GM19463 (cell line): Measurements from ENCODE around the gene IKBKE.
"Not testable (repeated sequence)": the region's sequence is repeated elsewhere in the genome, so short reads cannot be mapped to it uniquely, and the experiment has no call there.

ENCODE experiments used
- ATAC-seq: cut with Tn5 transposase; IDR thresholded peaks from one replicate; pipeline ENCODE4 v1.9.1; 2021; ENCODE audit warnings: mild to moderate bottlenecking, moderate library complexity; ENCODE audit not compliant: unreplicated experiment

Gene IKBKE

GRCh38 chr1:206472454-206472853 lies 2.2 kb downstream of the IKBKE start:
- ATAC-seq: no peak

GRCh38 chr1:206472886-206473285 lies 2.6 kb downstream of the IKBKE start:
- ATAC-seq: no peak

- ATAC-seq: no peak
Observed at GRCh38 chr1:206476058-206476457, 5.8 kb downstream of the IKBKE start.

- ATAC-seq: no peak
Observed at GRCh38 chr1:206476591-206476990, 6.3 kb downstream of the IKBKE start.

- no peak for ATAC-seq
Observed at GRCh38 chr1:206477110-206477509, 6.8 kb downstream of the IKBKE start.

- no peak for ATAC-seq
Observed at GRCh38 chr1:206477581-206478380, 7.5 kb downstream of the IKBKE start.

GRCh38 chr1:206478746-206479145 lies 8.5 kb downstream of the IKBKE start:
- ATAC-seq: no peak

- no peak for ATAC-seq
Observed at GRCh38 chr1:206479183-206480125, 9.2 kb downstream of the IKBKE start.

GRCh38 chr1:206480211-206480610 lies 9.9 kb downstream of the IKBKE start:
- no peak for ATAC-seq

- ATAC-seq: no peak
Observed at GRCh38 chr1:206482611-206483010, 12.3 kb downstream of the IKBKE start.

- ATAC-seq: not testable (repeated sequence)
Observed at GRCh38 chr1:206483864-206484263, 13.6 kb downstream of the IKBKE start.

GRCh38 chr1:206484901-206485300 lies 14.6 kb downstream of the IKBKE start:
- ATAC-seq: no peak

GRCh38 chr1:206486995-206487788 lies 16.9 kb downstream of the IKBKE start:
- ATAC-seq: no peak

- no peak for ATAC-seq
Observed at GRCh38 chr1:206487970-206488369, 17.7 kb downstream of the IKBKE start.

GRCh38 chr1:206488466-206488865 lies 18.2 kb downstream of the IKBKE start:
- no peak for ATAC-seq

- peak; percentile 48 for ATAC-seq
Observed at GRCh38 chr1:206489980-206490770, 19.9 kb downstream of the IKBKE start.

GRCh38 chr1:206490771-206491405 lies 20.6 kb downstream of the IKBKE start:
- ATAC-seq: no peak

GRCh38 chr1:206491616-206492015 lies 21.3 kb downstream of the IKBKE start:
- ATAC-seq: no peak

GRCh38 chr1:206492589-206492988 lies 22.3 kb downstream of the IKBKE start:
- no peak for ATAC-seq

GRCh38 chr1:206493279-206493678 lies 23.0 kb downstream of the IKBKE start:
- no peak for ATAC-seq
